Astrocyte (in vitro differentiated cells and primary cell): Measurements from ENCODE around the gene HABP4. TPM values are rescaled to one million over a fixed set of nuclear protein-coding genes. Genes with fewer than 3 reads are reported as not detected.
A peak's percentile ranks its signal among the peaks of the same experiment; 100 is the strongest.

Source experiments
- DNase-seq: peaks from one replicate; pipeline ENCODE4 v3.0.0-alpha.2; 2010; ENCODE audit warnings: low read depth
- FAIRE-seq: peaks from 2 replicates; lab custom pipeline; 2011; peaks lifted over from hg19 to GRCh38; lab: Jason Lieb, UNC
- H2AFZ ChIP-seq: 2 replicates; pipeline ENCODE4 v1.6.0; 2012; ENCODE audit warnings: low read depth, low read length, inconsistent platforms
- H3K27ac ChIP-seq: 2 replicates; pipeline ENCODE4 v1.5.1; 2011; ENCODE audit warnings: low read depth, low read length, inconsistent platforms
- H3K27me3 ChIP-seq: 2 replicates; pipeline ENCODE4 v1.6.0; 2011; ENCODE audit warnings: low read length, inconsistent platforms; ENCODE audit not compliant: insufficient read depth
- H3K36me3 ChIP-seq: 2 replicates; pipeline ENCODE4 v1.5.1; 2011; ENCODE audit warnings: low read length, inconsistent platforms; ENCODE audit not compliant: insufficient read depth
- H3K4me1 ChIP-seq: 2 replicates; pipeline ENCODE4 v1.5.1; 2011; ENCODE audit warnings: low read length, inconsistent platforms; ENCODE audit not compliant: insufficient read depth
- H3K4me2 ChIP-seq: 2 replicates; pipeline ENCODE4 v1.6.0; 2012; ENCODE audit warnings: low read length, inconsistent platforms
- H3K4me3 ChIP-seq: 2 replicates; pipeline ENCODE4 v1.5.1; 2011; ENCODE audit warnings: low read depth, mild to moderate bottlenecking, low read length, inconsistent platforms; ENCODE audit not compliant: insufficient read depth
- H3K79me2 ChIP-seq: 2 replicates; pipeline ENCODE4 v1.6.0; 2012; ENCODE audit warnings: mild to moderate bottlenecking, low read length, inconsistent platforms; ENCODE audit not compliant: insufficient read depth
- H3K9ac ChIP-seq: 2 replicates; pipeline ENCODE4 v1.6.0; 2012; ENCODE audit warnings: mild to moderate bottlenecking, low read length, inconsistent platforms
- H3K9me3 ChIP-seq: 2 replicates; pipeline ENCODE4 v1.5.1; 2012; ENCODE audit warnings: low read depth, mild to moderate bottlenecking, low read length, inconsistent platforms; ENCODE audit not compliant: insufficient read depth
- H4K20me1 ChIP-seq: 2 replicates; pipeline ENCODE4 v1.6.0; 2012; ENCODE audit warnings: low read length, inconsistent platforms; ENCODE audit not compliant: insufficient read depth
- H3K27ac Mint-ChIP-seq: one replicate; pipeline ENCODE4 v1.8.0; 2021; ENCODE audit warnings: mild to moderate bottlenecking, mixed read lengths; ENCODE audit not compliant: unreplicated experiment
- H3K27me3 Mint-ChIP-seq: one replicate; pipeline ENCODE4 v1.8.0; 2021; ENCODE audit warnings: low read depth, mixed read lengths; ENCODE audit not compliant: unreplicated experiment
- H3K36me3 Mint-ChIP-seq: one replicate; pipeline ENCODE4 v1.8.0; 2021; ENCODE audit warnings: low read depth, mixed read lengths; ENCODE audit not compliant: unreplicated experiment
- H3K4me1 Mint-ChIP-seq: one replicate; pipeline ENCODE4 v1.8.0; 2021; ENCODE audit warnings: low read depth, mixed read lengths; ENCODE audit not compliant: unreplicated experiment
- H3K4me3 Mint-ChIP-seq: one replicate; pipeline ENCODE4 v1.8.0; 2021; ENCODE audit warnings: mild to moderate bottlenecking, moderate library complexity, mixed read lengths; ENCODE audit not compliant: unreplicated experiment
- H3K9me3 Mint-ChIP-seq: one replicate; pipeline ENCODE4 v1.8.0; 2021; ENCODE audit warnings: mild to moderate bottlenecking, mixed read lengths; ENCODE audit not compliant: unreplicated experiment
- EZH2 ChIP-seq: IDR thresholded peaks from 2 replicates; pipeline ENCODE4 v1.6.1; 2012; ENCODE audit warnings: mild to moderate bottlenecking, low read length, inconsistent platforms; ENCODE audit not compliant: insufficient read depth
- total RNA-seq: library from RNA; stranded (reverse); gene quantifications from 2 replicates; pipeline ENCODE4 v1.2.1, GENCODE V29; 2021
- TF ChIP-seq, protein P1 (sequence below): IDR thresholded peaks from 2 replicates; pipeline ENCODE4 v1.5.1; 2011; ENCODE audit warnings: low read depth, mild to moderate bottlenecking, inconsistent platforms, low read length, moderate library complexity; ENCODE audit not compliant: insufficient read depth

HABP4 gene
- total RNA-seq, 1 donor from 2014 or later: 20.1 TPM

DNA sequence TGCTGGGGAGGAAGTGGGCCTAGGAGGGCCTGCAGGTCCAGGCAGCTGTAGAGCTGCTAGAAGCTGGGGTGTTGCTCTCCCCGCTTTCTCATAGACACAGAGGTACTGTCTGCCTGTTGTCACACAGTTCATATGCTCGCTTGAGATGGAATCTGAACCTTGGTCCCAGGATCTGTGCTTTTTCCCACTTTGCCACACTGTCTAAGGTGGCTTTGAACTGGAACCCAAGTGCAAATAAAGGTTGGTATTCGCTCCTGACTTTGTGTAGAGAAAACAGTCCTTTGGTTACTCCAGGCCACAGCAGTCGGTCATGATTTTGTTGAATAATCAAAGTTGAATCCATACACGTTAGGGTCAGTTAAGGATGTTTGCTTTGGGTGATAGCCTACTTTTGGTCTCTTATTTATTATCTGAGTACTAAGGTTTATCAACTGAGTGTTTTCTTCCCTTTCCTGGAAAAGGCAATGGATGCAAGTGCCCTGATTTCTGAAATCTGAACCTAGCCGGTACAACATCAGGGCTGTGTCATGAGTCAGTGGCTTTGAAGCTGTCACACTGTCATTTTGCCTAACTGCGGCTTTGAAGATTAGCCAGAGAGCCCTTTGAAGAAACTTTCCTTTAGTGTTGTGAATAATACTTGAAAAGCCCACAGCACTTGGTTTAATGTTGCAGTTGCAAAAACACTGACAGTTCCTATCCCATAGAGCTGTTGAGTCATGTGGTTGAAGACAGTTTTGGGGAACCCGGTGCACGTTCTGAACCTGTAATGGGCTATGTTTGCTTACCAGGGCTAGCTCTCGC is 41.3 kb downstream of the HABP4 start:
- Histone ChIP-seq H3K36me3 (peaks cover 7% of the 10 kb centered on the region), H3K79me2 (no peaks in the 10 kb centered on the region), H3K4me1 (peaks cover 11% of the 10 kb centered on the region), H4K20me1 (no peaks in the 10 kb centered on the region), H2AFZ (no peak overlapping the region), H3K27me3 (no peaks in the 10 kb centered on the region), H3K9ac (no peak overlapping the region), H3K4me3 (no peak overlapping the region), H3K9me3 (no peaks in the 10 kb centered on the region), H3K4me2 (no peak overlapping the region), H3K27ac (no peak overlapping the region)
- Mint-ChIP-seq H3K27ac (no peak overlapping the region), H3K4me1 (peaks cover 17% of the 10 kb centered on the region), H3K4me3 (no peak overlapping the region), H3K9me3 (no peaks in the 10 kb centered on the region), H3K36me3 (peaks cover 18% of the 10 kb centered on the region), H3K27me3 (no peaks in the 10 kb centered on the region)
- TF ChIP-seq EZH2: no peak
- TF ChIP-seq, protein P1, sequence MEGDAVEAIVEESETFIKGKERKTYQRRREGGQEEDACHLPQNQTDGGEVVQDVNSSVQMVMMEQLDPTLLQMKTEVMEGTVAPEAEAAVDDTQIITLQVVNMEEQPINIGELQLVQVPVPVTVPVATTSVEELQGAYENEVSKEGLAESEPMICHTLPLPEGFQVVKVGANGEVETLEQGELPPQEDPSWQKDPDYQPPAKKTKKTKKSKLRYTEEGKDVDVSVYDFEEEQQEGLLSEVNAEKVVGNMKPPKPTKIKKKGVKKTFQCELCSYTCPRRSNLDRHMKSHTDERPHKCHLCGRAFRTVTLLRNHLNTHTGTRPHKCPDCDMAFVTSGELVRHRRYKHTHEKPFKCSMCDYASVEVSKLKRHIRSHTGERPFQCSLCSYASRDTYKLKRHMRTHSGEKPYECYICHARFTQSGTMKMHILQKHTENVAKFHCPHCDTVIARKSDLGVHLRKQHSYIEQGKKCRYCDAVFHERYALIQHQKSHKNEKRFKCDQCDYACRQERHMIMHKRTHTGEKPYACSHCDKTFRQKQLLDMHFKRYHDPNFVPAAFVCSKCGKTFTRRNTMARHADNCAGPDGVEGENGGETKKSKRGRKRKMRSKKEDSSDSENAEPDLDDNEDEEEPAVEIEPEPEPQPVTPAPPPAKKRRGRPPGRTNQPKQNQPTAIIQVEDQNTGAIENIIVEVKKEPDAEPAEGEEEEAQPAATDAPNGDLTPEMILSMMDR: no peak
- DNase-seq (peak; percentile 77), FAIRE-seq (no peak)

DNA sequence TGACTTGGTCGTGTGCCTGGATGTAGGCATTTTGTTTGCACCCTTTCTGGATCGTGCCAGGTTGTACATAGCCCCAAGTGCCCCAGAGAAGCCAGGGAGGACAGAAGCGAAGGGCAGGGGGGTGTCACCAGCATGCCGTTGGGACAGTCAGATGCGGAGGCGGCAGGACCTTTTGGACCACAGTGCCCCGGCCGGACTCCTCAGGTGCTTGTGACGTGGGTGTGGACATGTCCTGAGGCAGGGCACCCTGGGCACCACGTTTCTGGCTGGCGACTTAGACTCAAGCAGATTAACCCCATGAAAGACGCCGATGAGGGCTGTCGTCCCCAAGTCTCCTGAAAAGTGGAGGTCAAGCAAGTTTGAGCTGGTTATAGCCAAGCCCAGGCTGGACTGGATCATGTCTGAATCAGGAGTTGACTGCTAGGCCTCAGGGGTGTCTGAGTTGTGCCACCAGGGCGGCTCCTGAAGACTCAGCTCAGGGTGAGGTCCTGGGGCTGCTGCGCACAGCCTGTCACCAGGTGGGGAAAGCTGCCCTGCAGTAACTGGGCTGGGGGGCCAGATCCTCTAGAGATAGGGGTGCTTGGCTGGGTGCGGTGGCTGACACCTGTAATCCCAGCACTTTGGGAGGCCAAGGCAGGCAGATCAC is 42.0 kb downstream of the HABP4 start:
- no peak overlapping the region for H3K4me3 Mint-ChIP-seq
- Histone ChIP-seq H3K4me2 (no peak overlapping the region), H3K4me1 (peaks cover 4% of the 10 kb centered on the region), H3K4me3 (no peak overlapping the region), H2AFZ (no peak overlapping the region), H3K9ac (no peak overlapping the region), H3K79me2 (no peaks in the 10 kb centered on the region), H3K27me3 (no peaks in the 10 kb centered on the region), H3K36me3 (peaks cover 7% of the 10 kb centered on the region), H4K20me1 (no peaks in the 10 kb centered on the region), H3K27ac (no peak overlapping the region), H3K9me3 (no peaks in the 10 kb centered on the region)
- peaks cover 11% of the 10 kb centered on the region for H3K4me1 Mint-ChIP-seq
- H3K27ac Mint-ChIP-seq: no peak overlapping the region
- FAIRE-seq (no peak), DNase-seq (no peak)
- no peak for TF ChIP-seq EZH2
- TF ChIP-seq, protein P1: no peak
- H3K36me3 Mint-ChIP-seq: peaks cover 18% of the 10 kb centered on the region
- no peaks in the 10 kb centered on the region for H3K9me3 Mint-ChIP-seq
- H3K27me3 Mint-ChIP-seq: no peaks in the 10 kb centered on the region
